ENCODE measurements around the gene PIGQ.
A peak's percentile ranks its signal among the peaks of the same experiment; 100 is the strongest.

The PIGQ gene

GRCh38 chr16:610513-611381 lies 41.0 kb downstream of the PIGQ start:
- no peak for DNase-seq

GRCh38 chr16:615122-615521 lies 45.4 kb downstream of the PIGQ start:
- DNase-seq: no peak

GRCh38 chr16:616733-617586 lies 47.2 kb downstream of the PIGQ start:
- DNase-seq: peak; percentile 75

GRCh38 chr16:617855-618254 lies 48.1 kb downstream of the PIGQ start:
- no peak for DNase-seq

GRCh38 chr16:619476-620100 lies 49.8 kb downstream of the PIGQ start:
- no peak for DNase-seq

- no peak for DNase-seq
Observed at GRCh38 chr16:620700-621525, 51.1 kb downstream of the PIGQ start.

GRCh38 chr16:621526-622105 lies 51.8 kb downstream of the PIGQ start:
- DNase-seq: peak; percentile 17

- DNase-seq: no peak
Observed at GRCh38 chr16:622920-623280, 53.1 kb downstream of the PIGQ start.

GRCh38 chr16:624526-625070 lies 54.8 kb downstream of the PIGQ start:
- no peak for DNase-seq

GRCh38 chr16:625117-625976 lies 55.6 kb downstream of the PIGQ start:
- DNase-seq: no peak

- no peak for DNase-seq
Observed at GRCh38 chr16:625977-626765, 56.4 kb downstream of the PIGQ start.

GRCh38 chr16:626787-627453 lies 57.2 kb downstream of the PIGQ start:
- no peak for DNase-seq

GRCh38 chr16:627454-628239 lies 57.9 kb downstream of the PIGQ start:
- peak; percentile 45 for DNase-seq

- DNase-seq: no peak
Observed at GRCh38 chr16:628321-629061, 58.7 kb downstream of the PIGQ start.

- no peak for DNase-seq
Observed at GRCh38 chr16:629185-629832, 59.5 kb downstream of the PIGQ start.

GRCh38 chr16:629833-630248 lies 60.1 kb downstream of the PIGQ start:
- no peak for DNase-seq

- DNase-seq: no peak
Observed at GRCh38 chr16:630249-630814, 60.6 kb downstream of the PIGQ start.

Measured in NCI-H2029 treated with DMSO at 0.1 percent for 48 hours (cell line).